Osteoblast (primary cell): ENCODE measurements around the gene MRPS15. TPM values are rescaled to one million over a fixed set of nuclear protein-coding genes. Genes with fewer than 3 reads are reported as not detected.
"Not testable (repeated sequence)": the region's sequence is repeated elsewhere in the genome, so short reads cannot be mapped to it uniquely, and the experiment has no call there.

Experiments
- DNase-seq: peaks from one replicate; pipeline ENCODE4 v3.0.0; 2011; ENCODE audit warnings: low spot score, mixed read lengths; ENCODE audit not compliant: insufficient read length; ENCODE audit errors: missing footprints
- H2AFZ ChIP-seq: 2 replicates; pipeline ENCODE4 v1.6.0; 2011; ENCODE audit warnings: mild to moderate bottlenecking, low read length
- H3K27ac ChIP-seq: 2 replicates; pipeline ENCODE4 v1.5.1; 2011; ENCODE audit warnings: mild to moderate bottlenecking, low read depth, low read length, moderate library complexity
- H3K27me3 ChIP-seq: 2 replicates; pipeline ENCODE4 v1.6.0; 2012; ENCODE audit warnings: mild to moderate bottlenecking, control low read depth, inconsistent platforms, low read length, moderate library complexity; ENCODE audit not compliant: insufficient read depth
- H3K36me3 ChIP-seq: 2 replicates; pipeline ENCODE4 v1.5.1; 2011; ENCODE audit warnings: mild to moderate bottlenecking, low read length, control low read depth, moderate library complexity; ENCODE audit not compliant: insufficient read depth
- H3K4me1 ChIP-seq: 2 replicates; pipeline ENCODE4 v1.5.1; 2011; ENCODE audit warnings: mild to moderate bottlenecking, low read length, control low read depth, moderate library complexity; ENCODE audit not compliant: insufficient read depth
- H3K4me2 ChIP-seq: 2 replicates; pipeline ENCODE4 v1.6.0; 2011; ENCODE audit warnings: mild to moderate bottlenecking, low read length; ENCODE audit not compliant: insufficient read depth
- H3K4me3 ChIP-seq: fragments of 200-600 bp; sonication (generic); 3 replicates; pipeline ENCODE4 v1.5.1; 2012; ENCODE audit warnings: mild to moderate bottlenecking, low read length, inconsistent platforms; ENCODE audit not compliant: insufficient read depth
- H3K79me2 ChIP-seq: 2 replicates; pipeline ENCODE4 v1.6.0; 2012; ENCODE audit warnings: mild to moderate bottlenecking, low read length, control low read depth, inconsistent platforms; ENCODE audit not compliant: insufficient read depth
- H3K9me3 ChIP-seq: 2 replicates; pipeline ENCODE4 v1.5.1; 2011; ENCODE audit warnings: low read depth, low read length, control low read depth
- H4K20me1 ChIP-seq: 2 replicates; pipeline ENCODE4 v1.6.0; 2012; ENCODE audit warnings: mild to moderate bottlenecking, low read length, control low read depth; ENCODE audit not compliant: insufficient read depth
- CTCF ChIP-seq: IDR thresholded peaks from 2 replicates; pipeline ENCODE4 v1.5.1; 2011; ENCODE audit warnings: mild to moderate bottlenecking, low read depth, low read length, moderate library complexity; ENCODE audit errors: extremely low read depth
- total RNA-seq: library from RNA; depleted of rRNA; stranded (reverse); fragments of >200 nt; gene quantifications from 2 replicates; pipeline ENCODE4 v1.2.3, GENCODE V29; 2012

MRPS15 gene
- total RNA-seq, 1 donor = 77.1 TPM

GRCh38 chr1:36503159-36503558 is 39.0 kb upstream of the MRPS15 start:
- H3K9me3 ChIP-seq = no peaks in the 10 kb centered on the region
- peaks cover 3% of the 10 kb centered on the region for H3K27me3 ChIP-seq
- H3K4me2 ChIP-seq = no peak overlapping the region
- no peaks in the 10 kb centered on the region for H3K36me3 ChIP-seq
- no peaks in the 10 kb centered on the region for H4K20me1 ChIP-seq
- H3K4me1 ChIP-seq = no peaks in the 10 kb centered on the region
- no peak for TF ChIP-seq CTCF
- no peaks in the 10 kb centered on the region for H3K79me2 ChIP-seq
- H2AFZ ChIP-seq = no peak overlapping the region
- DNase-seq = no peak
- no peak overlapping the region for H3K27ac ChIP-seq
- no peak overlapping the region for H3K4me3 ChIP-seq

GRCh38 chr1:36502616-36503015 is 38.4 kb upstream of the MRPS15 start:
- peaks cover 3% of the 10 kb centered on the region for H3K27me3 ChIP-seq

GRCh38 chr1:36501911-36502310 is 37.7 kb upstream of the MRPS15 start:
- H3K4me3 ChIP-seq, H3K36me3 ChIP-seq, DNase-seq, H3K9me3 ChIP-seq, H2AFZ ChIP-seq, H3K27ac ChIP-seq, H3K79me2 ChIP-seq, H3K4me2 ChIP-seq, H3K4me1 ChIP-seq, H4K20me1 ChIP-seq, H3K27me3 ChIP-seq: not testable (repeated sequence)

More at GRCh38 chr1:36502616-36503015, 38.4 kb upstream of the MRPS15 start:
- no peak for TF ChIP-seq CTCF
- Histone ChIP-seq H3K4me1 (no peaks in the 10 kb centered on the region), H3K27ac (no peak overlapping the region), H3K36me3 (no peaks in the 10 kb centered on the region), H4K20me1 (no peaks in the 10 kb centered on the region), H2AFZ (no peak overlapping the region), H3K9me3 (no peaks in the 10 kb centered on the region), H3K4me3 (no peak overlapping the region), H3K79me2 (no peaks in the 10 kb centered on the region), H3K4me2 (no peak overlapping the region)
- DNase-seq = no peak

GRCh38 chr1:36497207-36497606 is 33.0 kb upstream of the MRPS15 start:
- DNase-seq = no peak
- no peak overlapping the region for H3K4me2 ChIP-seq
- no peaks in the 10 kb centered on the region for H4K20me1 ChIP-seq
- no peaks in the 10 kb centered on the region for H3K4me1 ChIP-seq
- H3K79me2 ChIP-seq = no peaks in the 10 kb centered on the region
- TF ChIP-seq CTCF = no peak
- no peaks in the 10 kb centered on the region for H3K9me3 ChIP-seq
- H3K27me3 ChIP-seq = peaks cover 5% of the 10 kb centered on the region
- H3K36me3 ChIP-seq = no peaks in the 10 kb centered on the region
- no peak overlapping the region for H3K27ac ChIP-seq
- H2AFZ ChIP-seq = no peak overlapping the region
- no peak overlapping the region for H3K4me3 ChIP-seq
